Lung (tissue), 12 donors: ENCODE results near the gene RCBTB2. TPM values are rescaled to one million over a fixed set of nuclear protein-coding genes. Genes with fewer than 3 reads are reported as not detected.

ENCODE experiments used
- ATAC-seq: fragments of 200-7000 bp; cut with Tn5 transposase; one replicate; pipeline ENCODE4 v1.9.1; 2020; ENCODE audit warnings: moderate number of reproducible peaks; ENCODE audit not compliant: insufficient read depth, low FRiP score
- DNase-seq, 3 donors: peaks; one replicate each; pipeline ENCODE4 v3.0.0-alpha.2; 2013 to 2017
- H3K27ac ChIP-seq, 2 donors: one replicate each; pipeline ENCODE4 v1.5.1; 2013; ENCODE audit warnings: mild to moderate bottlenecking in 2 of 2, moderate library complexity in 2 of 2, control low read depth in 1 of 2, inconsistent platforms in 1 of 2, low read depth in 1 of 2, low read length in 1 of 2
- H3K27me3 ChIP-seq, 3 donors: one replicate each; pipeline ENCODE4 v1.5.1; 2013; ENCODE audit warnings: low read length in 2 of 3; ENCODE audit not compliant: control insufficient read depth in 3 of 3, insufficient read depth in 3 of 3
- H3K36me3 ChIP-seq, 4 donors: one replicate each; pipeline ENCODE4 v1.5.1; 2013; ENCODE audit warnings: low read length in 4 of 4, mild to moderate bottlenecking in 1 of 4, moderate library complexity in 1 of 4; ENCODE audit not compliant: control insufficient read depth in 4 of 4, insufficient read depth in 4 of 4
- H3K4me1 ChIP-seq, 5 donors: one replicate each; pipeline ENCODE4 v1.5.1; 2013; ENCODE audit warnings: low read length in 5 of 5, mild to moderate bottlenecking in 2 of 5, moderate library complexity in 1 of 5; ENCODE audit not compliant: control insufficient read depth in 5 of 5, insufficient read depth in 5 of 5
- H3K4me3 ChIP-seq: one replicate; pipeline ENCODE4 v1.5.1; 2013; ENCODE audit warnings: mild to moderate bottlenecking, control low read depth, moderate library complexity
- H3K9ac ChIP-seq, 2 donors: one replicate each; pipeline ENCODE4 v1.5.1; 2013; ENCODE audit warnings: low read length in 2 of 2, control low read depth in 1 of 2; ENCODE audit not compliant: insufficient read depth in 1 of 2
- H3K9me3 ChIP-seq, 4 donors: one replicate each; pipeline ENCODE4 v1.5.1; 2013; ENCODE audit warnings: low read length in 3 of 4, mild to moderate bottlenecking in 1 of 4, moderate library complexity in 1 of 4; ENCODE audit not compliant: control insufficient read depth in 4 of 4, insufficient read depth in 3 of 4
- CTCF ChIP-seq: IDR thresholded peaks from 2 replicates; pipeline ENCODE4 v1.5.1; 2012; ENCODE audit warnings: mild to moderate bottlenecking; ENCODE audit errors: control extremely low read depth, extremely low read depth
- WGBS, 2 donors: extraction: QIAGEN DNeasy Blood & Tissue Kit; methylation state at CpG; one replicate each; pipeline ENCODE4 v1.1.7; 2013; 5-methylcytosine and 5-hydroxymethylcytosine counted together
- polyA plus RNA-seq, 2 donors: library from polyadenylated mRNA; stranded (reverse); fragments of 200-250 nt; gene quantifications; one replicate each; pipeline ENCODE4 v1.2.1, GENCODE V29; 2013
- total RNA-seq, 2 donors: library from RNA; depleted of rRNA in 1 of 2; stranded (reverse); fragments of >200 nt in 1 of 2; gene quantifications; one replicate each; pipeline ENCODE4 v1.2.1, GENCODE V29; 2014 to 2021
- donor health status: control.
- donor health status: control.
- donor health status: Bipolar disorder and iron deficiency.
- donor health status: healthy.
- donor health status: DM: yes; HTN: yes; CAD: no.

The RCBTB2 gene
- total and polyA plus RNA-seq, 4 donors = 8.5 to 18.4 (median 12.1) TPM

- no peak for TF ChIP-seq CTCF
- Histone ChIP-seq H3K36me3 (no peaks in the 10 kb centered on the region), H3K9me3 (peaks cover 0 to 3% (median under 1%) of the 10 kb centered on the region in 4 donors), H3K27ac (no peak overlapping the region), H3K4me1 (no peaks in the 10 kb centered on the region), H3K4me3 (no peak overlapping the region), H3K9ac (no peak overlapping the region), H3K27me3 (no peaks in the 10 kb centered on the region)
- ATAC-seq (no peak), DNase-seq (no peak)
- whole genome bisulfite sequencing, 2 donors = 52 to 62% methylated on average over 2 of the region's 2 CpGs
Measured at GRCh38 chr13:48556817-48557216, 23.9 kb upstream of the RCBTB2 start.

GRCh38 chr13:48555441-48555840, 22.6 kb upstream of the RCBTB2 start:
- ATAC-seq (no peak), DNase-seq (no peak)
- H3K9ac ChIP-seq = no peak overlapping the region
- no peak overlapping the region for H3K27ac ChIP-seq
- H3K4me3 ChIP-seq = no peak overlapping the region
- peaks cover 0 to 14% (median 5%) of the 10 kb centered on the region in 4 donors for H3K9me3 ChIP-seq
- no peak for TF ChIP-seq CTCF
- no peaks in the 10 kb centered on the region for H3K27me3 ChIP-seq
- no peaks in the 10 kb centered on the region for H3K36me3 ChIP-seq
- no peaks in the 10 kb centered on the region for H3K4me1 ChIP-seq

GRCh38 chr13:48551329-48551728, 18.4 kb upstream of the RCBTB2 start:
- no peak for DNase-seq
- Histone ChIP-seq H3K27me3 (no peaks in the 10 kb centered on the region), H3K9me3 (peaks cover 0 to 15% (median 5%) of the 10 kb centered on the region in 4 donors), H3K9ac (no peak overlapping the region), H3K27ac (no peak overlapping the region), H3K4me3 (no peak overlapping the region), H3K4me1 (no peaks in the 10 kb centered on the region), H3K36me3 (no peaks in the 10 kb centered on the region)
- ATAC-seq = no peak
- no peak for TF ChIP-seq CTCF
- 92 to 95% methylated on average over 1 of the region's 1 CpG for WGBS, 2 donors

- Histone ChIP-seq H3K4me1 (peaks cover 0 to 4% (median 0%) of the 10 kb centered on the region in 5 donors), H3K27me3 (no peaks in the 10 kb centered on the region), H3K36me3 (no peaks in the 10 kb centered on the region), H3K4me3 (no peak overlapping the region), H3K9me3 (peaks cover 0 to 15% (median 3%) of the 10 kb centered on the region in 4 donors), H3K9ac (no peak overlapping the region), H3K27ac (no peak overlapping the region)
- ATAC-seq (no peak), DNase-seq (no peak)
- 85 to 86% methylated on average over 1 of the region's 1 CpG for WGBS, 2 donors
- TF ChIP-seq CTCF = no peak
Measured at GRCh38 chr13:48549658-48550057, 16.8 kb upstream of the RCBTB2 start.
